OCI-LY1 (cell line): ENCODE measurements around the gene SLC6A4.

Experiments
- H2AFZ ChIP-seq: fragments of 200-600 bp; sonication (generic), shearing (Covaris generic); 2 replicates; pipeline ENCODE4 v1.6.0; 2014; ENCODE audit warnings: antibody characterized with exemption, mild to moderate bottlenecking, low read length
- H3F3A ChIP-seq: fragments of 200-600 bp; sonication (generic), shearing (Covaris generic); 2 replicates; pipeline ENCODE4 v1.6.0; 2014; ENCODE audit warnings: mild to moderate bottlenecking, antibody characterized with exemption, low read length, moderate library complexity; ENCODE audit not compliant: insufficient read depth
- H3K27ac ChIP-seq: fragments of 200-600 bp; sonication (generic); 2 replicates; pipeline ENCODE4 v1.5.1; 2014; ENCODE audit warnings: low read length, mixed run types, mild to moderate bottlenecking, low read depth; ENCODE audit not compliant: poor library complexity, severe bottlenecking
- H3K27me3 ChIP-seq: fragments of 200-600 bp; sonication (generic); 2 replicates; pipeline ENCODE4 v1.6.0; 2014; ENCODE audit warnings: antibody characterized with exemption, mild to moderate bottlenecking, low read length, moderate library complexity; ENCODE audit not compliant: insufficient read depth
- H3K36me3 ChIP-seq: fragments of 200-600 bp; sonication (generic); 2 replicates; pipeline ENCODE4 v1.6.1; 2014; ENCODE audit warnings: mild to moderate bottlenecking, antibody characterized with exemption, low read length, moderate library complexity, mixed read lengths; ENCODE audit not compliant: insufficient read depth
- H3K4me1 ChIP-seq: fragments of 200-600 bp; sonication (generic); 2 replicates; pipeline ENCODE4 v1.5.1; 2014; ENCODE audit warnings: mild to moderate bottlenecking, low read length, moderate library complexity; ENCODE audit not compliant: insufficient read depth, severe bottlenecking
- H3K4me2 ChIP-seq: fragments of 200-600 bp; sonication (generic), shearing (Covaris generic); 2 replicates; pipeline ENCODE4 v1.6.1; 2014; ENCODE audit warnings: low read length
- H3K4me3 ChIP-seq: fragments of 200-600 bp; sonication (generic); 2 replicates; pipeline ENCODE4 v1.5.1; 2014; ENCODE audit warnings: low read length, low read depth, mild to moderate bottlenecking, mixed read lengths; ENCODE audit not compliant: poor library complexity, severe bottlenecking
- H3K79me2 ChIP-seq: fragments of 200-600 bp; shearing (Covaris generic); 2 replicates; pipeline ENCODE4 v1.6.1; 2016; ENCODE audit warnings: mixed run types, low read length, mixed read lengths; ENCODE audit not compliant: insufficient read depth
- H3K9ac ChIP-seq: fragments of 200-600 bp; sonication (generic), shearing (Covaris generic); 2 replicates; pipeline ENCODE4 v1.6.1; 2014; ENCODE audit warnings: mild to moderate bottlenecking, low read length, mixed read lengths
- H3K9me2 ChIP-seq: fragments of 200-600 bp; sonication (generic), shearing (Covaris generic); 2 replicates; pipeline ENCODE4 v1.6.1; 2014; ENCODE audit warnings: low read depth, mild to moderate bottlenecking, low read length, mixed read lengths
- H3K9me3 ChIP-seq: fragments of 200-600 bp; shearing (Covaris generic); 2 replicates; pipeline ENCODE4 v1.6.1; 2014; ENCODE audit warnings: low read length, mixed read lengths
- H4K20me1 ChIP-seq: fragments of 200-600 bp; sonication (generic), shearing (Covaris generic); 2 replicates; pipeline ENCODE4 v1.6.0; 2016; ENCODE audit warnings: mild to moderate bottlenecking, low read length; ENCODE audit not compliant: insufficient read depth
- EZH2 ChIP-seq: fragments of 200-600 bp; sonication (generic), shearing (Covaris generic); IDR thresholded peaks from 2 replicates; pipeline ENCODE4 v1.8.0; 2017; ENCODE audit warnings: borderline replicate concordance, mixed run types, mild to moderate bottlenecking, antibody characterized with exemption, low read length, moderate library complexity, mixed read lengths
- TF ChIP-seq, protein P1 (sequence below): fragments of 200-600 bp; sonication (generic), shearing (Covaris generic); IDR thresholded peaks from 2 replicates; pipeline ENCODE4 v1.5.1; 2017; ENCODE audit warnings: mild to moderate bottlenecking, antibody characterized with exemption, low read length, moderate library complexity, mixed read lengths

The SLC6A4 gene

DNA sequence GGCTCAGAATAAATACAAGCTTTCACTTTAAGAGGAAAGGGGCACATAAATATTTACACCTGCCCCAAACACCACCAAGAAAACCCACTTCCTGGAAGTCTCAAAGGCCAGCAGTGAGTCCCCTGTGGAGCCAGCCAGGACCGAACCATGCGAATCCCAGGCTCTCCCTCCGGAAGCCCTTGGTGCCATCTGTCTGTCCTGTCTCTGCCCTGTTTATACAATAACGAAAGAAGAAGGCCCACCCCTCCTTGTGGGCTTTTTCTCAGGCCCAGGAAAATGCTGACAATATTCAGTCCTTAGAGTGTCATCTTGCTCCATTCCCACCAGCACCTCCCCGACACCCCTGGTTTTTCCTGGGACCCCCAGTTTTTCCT, 3.6 kb upstream of the SLC6A4 start:
- H3K79me2 ChIP-seq: no peaks in the 10 kb centered on the region
- H3K9me3 ChIP-seq: 0 out of 2 replicates have a peak, but pooled peaks cover 2% of the 10 kb centered on the region
- no peak overlapping the region for H2AFZ ChIP-seq
- no peaks in the 10 kb centered on the region; the same call in 1 of the 2 replicates for H3K36me3 ChIP-seq
- no peaks in the 10 kb centered on the region for H3K4me1 ChIP-seq
- TF ChIP-seq, protein P1, sequence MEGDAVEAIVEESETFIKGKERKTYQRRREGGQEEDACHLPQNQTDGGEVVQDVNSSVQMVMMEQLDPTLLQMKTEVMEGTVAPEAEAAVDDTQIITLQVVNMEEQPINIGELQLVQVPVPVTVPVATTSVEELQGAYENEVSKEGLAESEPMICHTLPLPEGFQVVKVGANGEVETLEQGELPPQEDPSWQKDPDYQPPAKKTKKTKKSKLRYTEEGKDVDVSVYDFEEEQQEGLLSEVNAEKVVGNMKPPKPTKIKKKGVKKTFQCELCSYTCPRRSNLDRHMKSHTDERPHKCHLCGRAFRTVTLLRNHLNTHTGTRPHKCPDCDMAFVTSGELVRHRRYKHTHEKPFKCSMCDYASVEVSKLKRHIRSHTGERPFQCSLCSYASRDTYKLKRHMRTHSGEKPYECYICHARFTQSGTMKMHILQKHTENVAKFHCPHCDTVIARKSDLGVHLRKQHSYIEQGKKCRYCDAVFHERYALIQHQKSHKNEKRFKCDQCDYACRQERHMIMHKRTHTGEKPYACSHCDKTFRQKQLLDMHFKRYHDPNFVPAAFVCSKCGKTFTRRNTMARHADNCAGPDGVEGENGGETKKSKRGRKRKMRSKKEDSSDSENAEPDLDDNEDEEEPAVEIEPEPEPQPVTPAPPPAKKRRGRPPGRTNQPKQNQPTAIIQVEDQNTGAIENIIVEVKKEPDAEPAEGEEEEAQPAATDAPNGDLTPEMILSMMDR: no peak
- no peak for TF ChIP-seq EZH2
- H3K4me2 ChIP-seq: no peak overlapping the region
- no peaks in the 10 kb centered on the region for H4K20me1 ChIP-seq
- no peaks in the 10 kb centered on the region for H3K9me2 ChIP-seq
- no peaks in the 10 kb centered on the region for H3F3A ChIP-seq
- no peak overlapping the region for H3K9ac ChIP-seq
- H3K27ac ChIP-seq: no peak overlapping the region
- H3K4me3 ChIP-seq: no peak overlapping the region
- peaks cover 14% of the 10 kb centered on the region for H3K27me3 ChIP-seq

DNA sequence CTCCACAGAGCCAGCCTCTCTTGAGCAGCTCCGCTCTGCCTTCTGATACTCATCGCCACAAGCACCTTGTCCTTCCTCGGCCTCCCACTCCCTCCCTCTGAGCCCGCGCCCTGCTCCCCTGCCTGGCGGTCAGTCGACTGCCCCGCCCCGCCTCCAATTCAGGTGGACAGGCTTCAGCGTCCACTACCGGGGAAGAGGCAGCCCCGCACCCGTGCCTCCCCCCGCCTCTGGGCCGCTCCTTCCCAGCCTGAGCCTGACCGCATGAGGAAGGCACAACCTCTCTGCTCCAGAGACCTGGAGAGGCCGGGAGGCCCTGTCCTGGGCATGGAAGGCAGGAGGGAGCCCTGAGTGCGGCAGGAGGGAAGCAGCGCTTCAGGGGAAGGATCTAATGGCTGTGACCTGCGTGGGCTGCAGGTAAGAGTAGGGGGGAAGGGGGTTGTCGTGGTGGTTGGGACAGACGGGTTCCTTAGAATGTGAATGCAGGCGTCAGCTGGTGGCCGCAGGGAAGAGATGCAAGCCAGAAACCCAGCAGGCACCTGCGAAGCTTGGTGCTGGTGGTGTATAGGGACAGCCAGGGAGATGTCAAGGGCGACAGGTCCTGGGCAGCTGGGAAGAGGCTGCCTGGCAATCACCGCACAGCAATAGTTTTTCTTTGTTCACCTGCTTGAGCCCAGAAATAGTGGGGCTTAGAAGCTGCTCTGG, 3.0 kb upstream of the SLC6A4 start:
- no peak overlapping the region for H3K4me3 ChIP-seq
- H3F3A ChIP-seq: no peaks in the 10 kb centered on the region
- H3K27ac ChIP-seq: no peak overlapping the region
- H3K4me1 ChIP-seq: no peaks in the 10 kb centered on the region
- H3K36me3 ChIP-seq: no peaks in the 10 kb centered on the region; the same call in 1 of the 2 replicates
- H3K9me2 ChIP-seq: no peaks in the 10 kb centered on the region
- peaks cover 14% of the 10 kb centered on the region for H3K27me3 ChIP-seq
- H2AFZ ChIP-seq: no peak overlapping the region
- no peaks in the 10 kb centered on the region for H4K20me1 ChIP-seq
- H3K9me3 ChIP-seq: 0 out of 2 replicates have a peak, but pooled peaks cover 2% of the 10 kb centered on the region
- TF ChIP-seq EZH2: no peak
- TF ChIP-seq, protein P1: no peak
- H3K79me2 ChIP-seq: no peaks in the 10 kb centered on the region
- H3K4me2 ChIP-seq: no peak overlapping the region
- no peak overlapping the region for H3K9ac ChIP-seq

DNA sequence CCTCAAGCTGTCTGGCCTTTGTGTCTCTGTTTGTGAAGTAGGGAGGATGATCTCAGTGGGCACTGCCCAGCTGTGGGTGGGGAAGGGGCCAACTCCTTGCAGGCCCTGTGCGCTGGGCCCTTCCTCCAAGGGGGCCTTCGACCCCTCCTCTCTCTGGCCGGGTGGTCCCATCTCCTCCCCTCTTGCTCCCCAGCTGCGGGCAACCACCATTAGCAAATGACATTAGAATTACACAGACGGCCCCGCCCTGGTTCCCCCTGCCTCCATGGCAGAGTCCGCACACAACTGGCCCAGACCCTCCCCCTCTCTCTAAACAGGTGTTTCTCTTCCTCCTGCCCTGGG, 2.5 kb upstream of the SLC6A4 start:
- Histone ChIP-seq H3K4me3 (no peak overlapping the region), H3K79me2 (no peaks in the 10 kb centered on the region), H3K9ac (no peak overlapping the region), H3K27me3 (peaks cover 14% of the 10 kb centered on the region), H3K27ac (no peak overlapping the region), H3F3A (no peaks in the 10 kb centered on the region), H4K20me1 (no peaks in the 10 kb centered on the region), H3K4me2 (no peak overlapping the region), H3K36me3 (no peaks in the 10 kb centered on the region; the same call in 1 of the 2 replicates), H3K9me3 (0 out of 2 replicates have a peak, but pooled peaks cover 2% of the 10 kb centered on the region), H3K4me1 (no peaks in the 10 kb centered on the region), H2AFZ (no peak overlapping the region), H3K9me2 (no peaks in the 10 kb centered on the region)
- TF ChIP-seq, protein P1: no peak
- no peak for TF ChIP-seq EZH2
